Measurements from ENCODE around the gene UBE2L5.

UBE2L5 gene

GRCh38 chr13:30422054-30422839 lies at the start of gene UBE2L5:
TSS of gene UBE2L5 (plus strand) at chr13:30422493. CDS start at chr13:30427991, 5,498 bp downstream.
- no peak for FAIRE-seq

- no peak for FAIRE-seq
Measured at GRCh38 chr13:30373727-30374126, 48.6 kb upstream of the UBE2L5 start.

GRCh38 chr13:30375265-30375835 lies 46.9 kb upstream of the UBE2L5 start:
- FAIRE-seq = no peak

GRCh38 chr13:30376426-30377311 lies 45.6 kb upstream of the UBE2L5 start:
- FAIRE-seq = no peak

GRCh38 chr13:30377312-30377685 lies 45.0 kb upstream of the UBE2L5 start:
- no peak for FAIRE-seq

- FAIRE-seq = no peak
Measured at GRCh38 chr13:30378191-30378590, 44.1 kb upstream of the UBE2L5 start.

GRCh38 chr13:30381049-30381448 lies 41.2 kb upstream of the UBE2L5 start:
- FAIRE-seq = no peak

GRCh38 chr13:30382836-30383525 lies 39.3 kb upstream of the UBE2L5 start:
- no peak for FAIRE-seq

- no peak for FAIRE-seq
Measured at GRCh38 chr13:30388406-30389283, 33.6 kb upstream of the UBE2L5 start.

GRCh38 chr13:30391956-30392680 lies 30.2 kb upstream of the UBE2L5 start:
- FAIRE-seq = no peak

GRCh38 chr13:30392681-30393045 lies 29.6 kb upstream of the UBE2L5 start:
- no peak for FAIRE-seq

- no peak for FAIRE-seq
Measured at GRCh38 chr13:30394751-30395191, 27.5 kb upstream of the UBE2L5 start.

GRCh38 chr13:30395192-30396158 lies 26.8 kb upstream of the UBE2L5 start:
- peak; percentile 72 for FAIRE-seq

GRCh38 chr13:30396434-30397075 lies 25.7 kb upstream of the UBE2L5 start:
- FAIRE-seq = no peak

- no peak for FAIRE-seq
Measured at GRCh38 chr13:30398601-30399072, 23.7 kb upstream of the UBE2L5 start.

- FAIRE-seq = no peak
Measured at GRCh38 chr13:30400376-30400775, 21.9 kb upstream of the UBE2L5 start.

GRCh38 chr13:30401347-30401746 lies 20.9 kb upstream of the UBE2L5 start:
- FAIRE-seq = no peak

GRCh38 chr13:30403456-30403855 lies 18.8 kb upstream of the UBE2L5 start:
- FAIRE-seq = no peak

- no peak for FAIRE-seq
Measured at GRCh38 chr13:30404207-30404606, 18.1 kb upstream of the UBE2L5 start.
